Right lobe of liver (tissue), 4 donors: Measurements from ENCODE around the gene GAPVD1.

Experiments
- POLR2A ChIP-seq: fragments of 450-650 bp; IDR thresholded peaks from one replicate; pipeline ENCODE4 v1.6.1; 2017; ENCODE audit warnings: antibody characterized with exemption, mild to moderate bottlenecking
- TF ChIP-seq, protein P1 (sequence below), 4 donors: fragments of 200-600 bp in 3 of 4; fragments of 450-650 bp in 1 of 4; IDR thresholded peaks; one replicate each; pipeline versions ENCODE4 v1.5.1 to v1.8.0; 2016 to 2022; ENCODE audit warnings: antibody characterized with exemption in 4 of 4, mild to moderate bottlenecking in 2 of 4
- donor health status: DM: no; HTN: no; CAD: no.
- donor health status: DM: no; HTN: no; CAD: no.
- donor health status: DM: no; HTN: yes; CAD: no.

DNA sequence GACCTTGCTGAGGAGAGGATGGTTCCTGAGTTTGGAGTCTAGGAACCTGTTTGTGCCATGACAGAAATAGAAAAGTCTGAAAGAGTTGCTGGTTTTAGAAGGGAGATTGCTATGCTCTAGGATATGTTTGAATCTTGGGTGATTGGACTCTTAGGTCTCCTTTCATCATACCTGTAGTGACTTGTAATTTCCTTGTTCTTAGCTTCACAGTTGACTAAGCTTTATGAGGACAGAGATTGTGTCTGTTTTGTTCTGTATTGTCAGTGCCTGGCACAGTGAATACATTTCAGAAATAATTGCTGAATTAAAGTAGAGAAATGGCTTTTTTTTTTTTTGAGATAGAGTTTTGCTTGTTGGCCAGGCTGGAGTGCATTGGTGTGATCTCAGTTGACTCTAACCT lies 31.5 kb downstream of the GAPVD1 start:
- TF ChIP-seq, protein P1, sequence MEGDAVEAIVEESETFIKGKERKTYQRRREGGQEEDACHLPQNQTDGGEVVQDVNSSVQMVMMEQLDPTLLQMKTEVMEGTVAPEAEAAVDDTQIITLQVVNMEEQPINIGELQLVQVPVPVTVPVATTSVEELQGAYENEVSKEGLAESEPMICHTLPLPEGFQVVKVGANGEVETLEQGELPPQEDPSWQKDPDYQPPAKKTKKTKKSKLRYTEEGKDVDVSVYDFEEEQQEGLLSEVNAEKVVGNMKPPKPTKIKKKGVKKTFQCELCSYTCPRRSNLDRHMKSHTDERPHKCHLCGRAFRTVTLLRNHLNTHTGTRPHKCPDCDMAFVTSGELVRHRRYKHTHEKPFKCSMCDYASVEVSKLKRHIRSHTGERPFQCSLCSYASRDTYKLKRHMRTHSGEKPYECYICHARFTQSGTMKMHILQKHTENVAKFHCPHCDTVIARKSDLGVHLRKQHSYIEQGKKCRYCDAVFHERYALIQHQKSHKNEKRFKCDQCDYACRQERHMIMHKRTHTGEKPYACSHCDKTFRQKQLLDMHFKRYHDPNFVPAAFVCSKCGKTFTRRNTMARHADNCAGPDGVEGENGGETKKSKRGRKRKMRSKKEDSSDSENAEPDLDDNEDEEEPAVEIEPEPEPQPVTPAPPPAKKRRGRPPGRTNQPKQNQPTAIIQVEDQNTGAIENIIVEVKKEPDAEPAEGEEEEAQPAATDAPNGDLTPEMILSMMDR (IDR thresholded peaks at IDR 0.05), result no peak
- TF ChIP-seq POLR2A, result no peak
